Measurements from ENCODE around the gene USP11.

The USP11 gene

GRCh38 chrX:47204970-47205369 is 27.8 kb upstream of the USP11 start:
- no peak for DNase-seq (ENCODE audit: low read depth)

GRCh38 chrX:47206316-47206715 is 26.5 kb upstream of the USP11 start:
- no peak for DNase-seq (ENCODE audit: low read depth)

GRCh38 chrX:47208108-47208507 is 24.7 kb upstream of the USP11 start:
- no peak for DNase-seq (ENCODE audit: low read depth)

- DNase-seq (ENCODE audit: low read depth) = no peak
These were observed 23.1 kb upstream of the USP11 start for GRCh38 chrX:47209508-47210238.

- no peak for DNase-seq (ENCODE audit: low read depth)
These were observed 22.0 kb upstream of the USP11 start for GRCh38 chrX:47210661-47211425.

- no peak for DNase-seq (ENCODE audit: low read depth)
These were observed 20.2 kb upstream of the USP11 start for GRCh38 chrX:47212381-47213293.

- DNase-seq (ENCODE audit: low read depth) = no peak
These were observed 18.3 kb upstream of the USP11 start for GRCh38 chrX:47214435-47215077.

GRCh38 chrX:47215291-47215900 is 17.4 kb upstream of the USP11 start:
- DNase-seq (ENCODE audit: low read depth) = no peak

- no peak for DNase-seq (ENCODE audit: low read depth)
These were observed 16.4 kb upstream of the USP11 start for GRCh38 chrX:47216393-47216925.

- no peak for DNase-seq (ENCODE audit: low read depth)
These were observed 15.5 kb upstream of the USP11 start for GRCh38 chrX:47217121-47217851.

GRCh38 chrX:47217852-47218279 is 14.9 kb upstream of the USP11 start:
- peak; percentile 84 for DNase-seq (ENCODE audit: low read depth)

- DNase-seq (ENCODE audit: low read depth) = no peak
These were observed 14.4 kb upstream of the USP11 start, which contains the start of gene CDK16 for GRCh38 chrX:47218280-47218919. CDK16 (plus strand) TSS chrX:47218681; CDS start chrX:47223558, 4,877 bp downstream.

- DNase-seq (ENCODE audit: low read depth) = no peak
These were observed 13.6 kb upstream of the USP11 start for GRCh38 chrX:47218920-47219815.

- no peak for DNase-seq (ENCODE audit: low read depth)
These were observed 11.1 kb upstream of the USP11 start for GRCh38 chrX:47221756-47222155.

- no peak for DNase-seq (ENCODE audit: low read depth)
These were observed 10.0 kb upstream of the USP11 start for GRCh38 chrX:47222751-47223350.

- DNase-seq (ENCODE audit: low read depth) = no peak
These were observed 9.1 kb upstream of the USP11 start for GRCh38 chrX:47223476-47224250.

- no peak for DNase-seq (ENCODE audit: low read depth)
These were observed 8.4 kb upstream of the USP11 start for GRCh38 chrX:47224266-47224895.

Data from stimulated activated CD8-positive, alpha-beta memory T cell treated with anti-CD3 and anti-CD28 coated beads, Interleukin-15, amount 100 ng/mL, for 1 hour (primary cell).